Vagina (tissue), 2 donors: ENCODE measurements around the gene RGR.

ENCODE experiments used
- POLR2A ChIP-seq, 2 donors: fragments of 450-650 bp; IDR thresholded peaks; one replicate each; pipeline ENCODE4 v1.6.1; 2017; ENCODE audit warnings: antibody characterized with exemption in 2 of 2, mild to moderate bottlenecking in 2 of 2, moderate library complexity in 2 of 2
- POLR2AphosphoS5 ChIP-seq, 2 donors: sonication (generic); formaldehyde crosslinking; IDR thresholded peaks; one replicate each; pipeline ENCODE4 v1.9.0; 2017; ENCODE audit warnings: antibody characterized with exemption in 2 of 2, mild to moderate bottlenecking in 2 of 2, low read depth in 1 of 2; ENCODE audit not compliant: insufficient read depth in 1 of 2
- TF ChIP-seq, protein P1 (sequence below), 3 experiments: fragments of 450-650 bp in 2 of 3; fragments of 200-600 bp in 1 of 3; sonication (generic) in 1 of 3; IDR thresholded peaks; one replicate each; pipeline ENCODE4 v1.5.1; 2017 to 2019; ENCODE audit warnings: antibody characterized with exemption in 3 of 3, mild to moderate bottlenecking in 2 of 3, moderate library complexity in 2 of 3

DNA sequence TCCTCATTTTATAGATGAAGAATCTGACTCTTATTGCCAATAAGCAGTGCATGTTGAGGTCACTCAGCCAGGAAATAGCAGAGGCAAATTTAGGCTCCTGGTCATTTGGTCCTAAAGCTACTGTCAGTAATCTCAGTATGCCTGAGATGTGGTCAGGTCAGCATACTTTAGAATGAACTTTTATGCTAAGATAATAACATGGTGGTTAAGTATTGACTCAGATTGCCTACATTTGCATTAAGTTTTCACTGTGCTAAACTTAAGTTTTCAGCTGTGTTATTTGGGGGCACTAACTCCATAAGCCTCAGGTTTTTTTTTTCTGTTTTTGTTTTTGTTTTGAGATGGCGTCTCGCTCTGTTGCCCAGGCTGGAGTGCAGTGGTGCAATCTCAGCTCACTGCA, 47.6 kb downstream of the RGR start:
- TF ChIP-seq, protein P1, sequence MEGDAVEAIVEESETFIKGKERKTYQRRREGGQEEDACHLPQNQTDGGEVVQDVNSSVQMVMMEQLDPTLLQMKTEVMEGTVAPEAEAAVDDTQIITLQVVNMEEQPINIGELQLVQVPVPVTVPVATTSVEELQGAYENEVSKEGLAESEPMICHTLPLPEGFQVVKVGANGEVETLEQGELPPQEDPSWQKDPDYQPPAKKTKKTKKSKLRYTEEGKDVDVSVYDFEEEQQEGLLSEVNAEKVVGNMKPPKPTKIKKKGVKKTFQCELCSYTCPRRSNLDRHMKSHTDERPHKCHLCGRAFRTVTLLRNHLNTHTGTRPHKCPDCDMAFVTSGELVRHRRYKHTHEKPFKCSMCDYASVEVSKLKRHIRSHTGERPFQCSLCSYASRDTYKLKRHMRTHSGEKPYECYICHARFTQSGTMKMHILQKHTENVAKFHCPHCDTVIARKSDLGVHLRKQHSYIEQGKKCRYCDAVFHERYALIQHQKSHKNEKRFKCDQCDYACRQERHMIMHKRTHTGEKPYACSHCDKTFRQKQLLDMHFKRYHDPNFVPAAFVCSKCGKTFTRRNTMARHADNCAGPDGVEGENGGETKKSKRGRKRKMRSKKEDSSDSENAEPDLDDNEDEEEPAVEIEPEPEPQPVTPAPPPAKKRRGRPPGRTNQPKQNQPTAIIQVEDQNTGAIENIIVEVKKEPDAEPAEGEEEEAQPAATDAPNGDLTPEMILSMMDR (IDR thresholded peaks at IDR 0.05): no peak
- no peak for TF ChIP-seq POLR2AphosphoS5 (IDR thresholded peaks at IDR 0.05; ENCODE audit: insufficient read depth in 1 of 2, low read depth in 1 of 2)
- no peak for TF ChIP-seq POLR2A (IDR thresholded peaks at IDR 0.05)
